ENCODE measurements around the gene PLCB3.

GRCh38 chr11:64226507-64227051 lies 24.8 kb upstream of the PLCB3 start:
- TF ChIP-seq POLR2AphosphoS5 (IDR thresholded peaks at IDR 0.05) (no peak), POLR2A (IDR thresholded peaks at IDR 0.05) (no peak), EP300 (IDR thresholded peaks at IDR 0.05) (no peak)
- TF ChIP-seq, protein P1, sequence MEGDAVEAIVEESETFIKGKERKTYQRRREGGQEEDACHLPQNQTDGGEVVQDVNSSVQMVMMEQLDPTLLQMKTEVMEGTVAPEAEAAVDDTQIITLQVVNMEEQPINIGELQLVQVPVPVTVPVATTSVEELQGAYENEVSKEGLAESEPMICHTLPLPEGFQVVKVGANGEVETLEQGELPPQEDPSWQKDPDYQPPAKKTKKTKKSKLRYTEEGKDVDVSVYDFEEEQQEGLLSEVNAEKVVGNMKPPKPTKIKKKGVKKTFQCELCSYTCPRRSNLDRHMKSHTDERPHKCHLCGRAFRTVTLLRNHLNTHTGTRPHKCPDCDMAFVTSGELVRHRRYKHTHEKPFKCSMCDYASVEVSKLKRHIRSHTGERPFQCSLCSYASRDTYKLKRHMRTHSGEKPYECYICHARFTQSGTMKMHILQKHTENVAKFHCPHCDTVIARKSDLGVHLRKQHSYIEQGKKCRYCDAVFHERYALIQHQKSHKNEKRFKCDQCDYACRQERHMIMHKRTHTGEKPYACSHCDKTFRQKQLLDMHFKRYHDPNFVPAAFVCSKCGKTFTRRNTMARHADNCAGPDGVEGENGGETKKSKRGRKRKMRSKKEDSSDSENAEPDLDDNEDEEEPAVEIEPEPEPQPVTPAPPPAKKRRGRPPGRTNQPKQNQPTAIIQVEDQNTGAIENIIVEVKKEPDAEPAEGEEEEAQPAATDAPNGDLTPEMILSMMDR (IDR thresholded peaks at IDR 0.05): peak in 1 of 4 experiments; percentile 4
